ENCODE measurements around the gene PTPRG.

PTPRG gene

GRCh38 chr3:61875976-61876671 is 314.8 kb downstream of the PTPRG start:
- no peak for DNase-seq

- no peak for DNase-seq
These were observed 315.4 kb downstream of the PTPRG start for GRCh38 chr3:61876797-61877196.

- DNase-seq, result no peak
These were observed 316.2 kb downstream of the PTPRG start for GRCh38 chr3:61877359-61878138.

- DNase-seq, result no peak
These were observed 320.9 kb downstream of the PTPRG start for GRCh38 chr3:61882253-61882652.

GRCh38 chr3:61884794-61885193 is 323.4 kb downstream of the PTPRG start:
- DNase-seq, result no peak

- DNase-seq, result no peak
These were observed 324.0 kb downstream of the PTPRG start for GRCh38 chr3:61885414-61885813.

GRCh38 chr3:61887206-61887605 is 325.8 kb downstream of the PTPRG start:
- DNase-seq, result no peak

GRCh38 chr3:61889259-61889658 is 327.9 kb downstream of the PTPRG start:
- no peak for DNase-seq

- no peak for DNase-seq
These were observed 328.8 kb downstream of the PTPRG start for GRCh38 chr3:61890167-61890566.

GRCh38 chr3:61890586-61890985 is 329.2 kb downstream of the PTPRG start:
- no peak for DNase-seq

GRCh38 chr3:61892891-61893290 is 331.5 kb downstream of the PTPRG start:
- no peak for DNase-seq

- DNase-seq, result no peak
These were observed 332.6 kb downstream of the PTPRG start for GRCh38 chr3:61893840-61894566.

- DNase-seq, result peak; percentile 36 to 54
These were observed 333.9 kb downstream of the PTPRG start for GRCh38 chr3:61894988-61895935.

- DNase-seq, result no peak
These were observed 334.9 kb downstream of the PTPRG start for GRCh38 chr3:61896251-61896650.

- DNase-seq, result no peak
These were observed 336.5 kb downstream of the PTPRG start for GRCh38 chr3:61897848-61898247.

- no peak for DNase-seq
These were observed 338.5 kb downstream of the PTPRG start for GRCh38 chr3:61899700-61900462.

- no peak for DNase-seq
These were observed 340.1 kb downstream of the PTPRG start for GRCh38 chr3:61901496-61901895.

GRCh38 chr3:61901986-61902385 is 340.6 kb downstream of the PTPRG start:
- DNase-seq, result no peak

- no peak for DNase-seq
These were observed 341.7 kb downstream of the PTPRG start for GRCh38 chr3:61903074-61903473.

GRCh38 chr3:61903931-61904657 is 342.7 kb downstream of the PTPRG start:
- no peak for DNase-seq

- no peak for DNase-seq
These were observed 345.9 kb downstream of the PTPRG start for GRCh38 chr3:61907210-61907795.

Data from CD4-positive, alpha-beta T cell treated with Interleukin-1 beta for 1 hour (primary cell).